ENCODE results near the gene KLF2.

KLF2 gene

GRCh38 chr19:16377521-16377920 lies 52.9 kb downstream of the KLF2 start:
- DNase-seq (ENCODE audit: low spot score): no peak

Data from CD4-positive, alpha-beta T cell treated with Interleukin-2 at 100 ng/mL for 4 hours (primary cell).